Erythroblast (primary cell): ENCODE results near the gene IQGAP1.
"Not testable (repeated sequence)": the region's sequence is repeated elsewhere in the genome, so short reads cannot be mapped to it uniquely, and the experiment has no call there.

Experiments used
- GATA1 ChIP-seq: IDR thresholded peaks from 2 replicates; pipeline ENCODE4 v1.6.1; 2011; ENCODE audit warnings: low read depth, mild to moderate bottlenecking, control low read depth, low read length, moderate library complexity
- POLR2A ChIP-seq: IDR thresholded peaks from 2 replicates; pipeline ENCODE4 v1.6.1; 2011; ENCODE audit warnings: mild to moderate bottlenecking, low read length

DNA sequence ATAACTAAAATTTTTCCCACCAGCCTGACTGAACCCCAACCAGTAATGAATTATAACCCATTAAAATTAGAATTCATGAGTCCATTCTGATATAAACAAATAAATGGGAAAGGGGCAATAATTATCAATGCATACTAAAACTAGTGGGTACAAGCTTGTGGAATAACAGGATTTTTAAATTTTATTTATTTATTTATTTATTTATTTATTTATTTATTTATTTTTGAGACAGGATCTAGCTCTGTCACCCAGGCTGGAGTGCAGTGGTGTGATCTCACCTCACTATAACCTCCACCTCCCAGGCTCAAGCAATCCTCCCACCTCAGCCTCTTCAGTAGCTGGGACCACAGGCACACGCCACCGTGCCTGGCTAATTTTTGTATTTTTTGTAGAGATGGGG, 125.9 kb downstream of the IQGAP1 start:
- not testable (repeated sequence) for TF ChIP-seq POLR2A, GATA1
